Right lobe of liver (tissue), 4 donors: ENCODE results near the gene NAP1L1.
A peak's percentile ranks its signal among the peaks of the same experiment; 100 is the strongest.

Source experiments
- CTCF ChIP-seq, 4 donors: fragments of 200-600 bp in 3 of 4; fragments of 450-650 bp in 1 of 4; IDR thresholded peaks; one replicate each; pipeline versions ENCODE4 v1.5.1 to v1.8.0; 2016 to 2022; ENCODE audit warnings: antibody characterized with exemption in 4 of 4, mild to moderate bottlenecking in 2 of 4
- POLR2A ChIP-seq: fragments of 450-650 bp; IDR thresholded peaks from one replicate; pipeline ENCODE4 v1.6.1; 2017; ENCODE audit warnings: antibody characterized with exemption, mild to moderate bottlenecking
- donor health status: DM: no; HTN: no; CAD: no.
- donor health status: DM: no; HTN: no; CAD: no.
- donor health status: DM: no; HTN: yes; CAD: no.

GRCh38 chr12:76083904-76084862 is at the start of gene NAP1L1:
- TF ChIP-seq CTCF (IDR thresholded peaks at IDR 0.05) (no peak), POLR2A (peak; percentile 96)
